Measurements from ENCODE around the gene LONP1.

DNA sequence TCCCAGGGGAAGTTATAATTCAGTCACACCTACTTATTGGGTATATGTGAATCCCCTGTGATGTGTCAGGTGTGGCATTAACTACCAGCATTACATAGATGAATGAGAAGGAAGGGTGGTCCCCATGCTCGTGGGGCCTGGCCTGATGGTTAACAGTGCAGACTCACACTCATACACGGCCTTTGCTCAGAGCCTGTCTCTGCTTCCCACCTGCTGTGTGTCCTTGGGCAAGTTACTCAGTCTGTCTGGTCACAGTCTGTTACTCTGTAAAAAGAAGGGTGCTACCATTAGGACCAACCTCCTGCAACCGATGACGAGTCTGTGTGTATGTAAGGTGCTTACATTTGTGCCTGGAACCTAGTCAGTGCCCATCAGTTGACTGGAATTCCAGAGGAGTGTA is 73.2 kb downstream of the LONP1 start:
- TF ChIP-seq, protein P1, sequence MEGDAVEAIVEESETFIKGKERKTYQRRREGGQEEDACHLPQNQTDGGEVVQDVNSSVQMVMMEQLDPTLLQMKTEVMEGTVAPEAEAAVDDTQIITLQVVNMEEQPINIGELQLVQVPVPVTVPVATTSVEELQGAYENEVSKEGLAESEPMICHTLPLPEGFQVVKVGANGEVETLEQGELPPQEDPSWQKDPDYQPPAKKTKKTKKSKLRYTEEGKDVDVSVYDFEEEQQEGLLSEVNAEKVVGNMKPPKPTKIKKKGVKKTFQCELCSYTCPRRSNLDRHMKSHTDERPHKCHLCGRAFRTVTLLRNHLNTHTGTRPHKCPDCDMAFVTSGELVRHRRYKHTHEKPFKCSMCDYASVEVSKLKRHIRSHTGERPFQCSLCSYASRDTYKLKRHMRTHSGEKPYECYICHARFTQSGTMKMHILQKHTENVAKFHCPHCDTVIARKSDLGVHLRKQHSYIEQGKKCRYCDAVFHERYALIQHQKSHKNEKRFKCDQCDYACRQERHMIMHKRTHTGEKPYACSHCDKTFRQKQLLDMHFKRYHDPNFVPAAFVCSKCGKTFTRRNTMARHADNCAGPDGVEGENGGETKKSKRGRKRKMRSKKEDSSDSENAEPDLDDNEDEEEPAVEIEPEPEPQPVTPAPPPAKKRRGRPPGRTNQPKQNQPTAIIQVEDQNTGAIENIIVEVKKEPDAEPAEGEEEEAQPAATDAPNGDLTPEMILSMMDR (conservative IDR thresholded peaks at IDR 0.05), result no peak
- no peak for TF ChIP-seq ZFX (IDR thresholded peaks at IDR 0.05)
